GM21619 (cell line): ENCODE results near the gene INPP4A.

Experiments
- ATAC-seq: cut with Tn5 transposase; IDR thresholded peaks from one replicate; pipeline ENCODE4 v1.9.1; 2021; ENCODE audit not compliant: unreplicated experiment

Gene INPP4A

GRCh38 chr2:98558852-98559530, 114.3 kb downstream of the INPP4A start:
- ATAC-seq, result no peak

- no peak for ATAC-seq
These were observed 114.9 kb downstream of the INPP4A start for GRCh38 chr2:98559581-98559980.

GRCh38 chr2:98560256-98560771, 115.7 kb downstream of the INPP4A start:
- no peak for ATAC-seq

GRCh38 chr2:98561018-98561417, 116.4 kb downstream of the INPP4A start:
- no peak for ATAC-seq

GRCh38 chr2:98561902-98562695, 117.4 kb downstream of the INPP4A start:
- no peak for ATAC-seq

- ATAC-seq, result no peak
These were observed 118.7 kb downstream of the INPP4A start for GRCh38 chr2:98563394-98563793.

GRCh38 chr2:98564541-98565132, 120.0 kb downstream of the INPP4A start:
- ATAC-seq, result no peak

- no peak for ATAC-seq
These were observed 120.7 kb downstream of the INPP4A start for GRCh38 chr2:98565286-98565860.

- ATAC-seq, result no peak
These were observed 121.3 kb downstream of the INPP4A start for GRCh38 chr2:98565941-98566340.

GRCh38 chr2:98568161-98568956, 123.7 kb downstream of the INPP4A start:
- no peak for ATAC-seq

GRCh38 chr2:98569197-98569793, 124.6 kb downstream of the INPP4A start:
- ATAC-seq, result no peak

GRCh38 chr2:98569915-98570314, 125.3 kb downstream of the INPP4A start:
- no peak for ATAC-seq

GRCh38 chr2:98570356-98570755, 125.7 kb downstream of the INPP4A start:
- no peak for ATAC-seq

GRCh38 chr2:98571121-98571701, 126.6 kb downstream of the INPP4A start:
- no peak for ATAC-seq

- ATAC-seq, result no peak
These were observed 127.1 kb downstream of the INPP4A start for GRCh38 chr2:98571796-98572195.

- no peak for ATAC-seq
These were observed 127.6 kb downstream of the INPP4A start for GRCh38 chr2:98572211-98572610.

- no peak for ATAC-seq
These were observed 128.0 kb downstream of the INPP4A start for GRCh38 chr2:98572676-98573075.

GRCh38 chr2:98573426-98573825, 128.8 kb downstream of the INPP4A start:
- no peak for ATAC-seq

GRCh38 chr2:98576666-98577312, 132.1 kb downstream of the INPP4A start:
- ATAC-seq, result no peak
